Nucleus accumbens (tissue), 56 donors: Measurements from ENCODE around the gene DPH5.
"Not testable (repeated sequence)": the region's sequence is repeated elsewhere in the genome, so short reads cannot be mapped to it uniquely, and the experiment has no call there.

Source experiments
- DNase-seq, 56 donors: peaks; one replicate each; lab custom pipeline; 2025; lab: John Stamatoyannopoulos, UW

The DPH5 gene, protein sequence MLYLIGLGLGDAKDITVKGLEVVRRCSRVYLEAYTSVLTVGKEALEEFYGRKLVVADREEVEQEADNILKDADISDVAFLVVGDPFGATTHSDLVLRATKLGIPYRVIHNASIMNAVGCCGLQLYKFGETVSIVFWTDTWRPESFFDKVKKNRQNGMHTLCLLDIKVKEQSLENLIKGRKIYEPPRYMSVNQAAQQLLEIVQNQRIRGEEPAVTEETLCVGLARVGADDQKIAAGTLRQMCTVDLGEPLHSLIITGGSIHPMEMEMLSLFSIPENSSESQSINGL

DNA sequence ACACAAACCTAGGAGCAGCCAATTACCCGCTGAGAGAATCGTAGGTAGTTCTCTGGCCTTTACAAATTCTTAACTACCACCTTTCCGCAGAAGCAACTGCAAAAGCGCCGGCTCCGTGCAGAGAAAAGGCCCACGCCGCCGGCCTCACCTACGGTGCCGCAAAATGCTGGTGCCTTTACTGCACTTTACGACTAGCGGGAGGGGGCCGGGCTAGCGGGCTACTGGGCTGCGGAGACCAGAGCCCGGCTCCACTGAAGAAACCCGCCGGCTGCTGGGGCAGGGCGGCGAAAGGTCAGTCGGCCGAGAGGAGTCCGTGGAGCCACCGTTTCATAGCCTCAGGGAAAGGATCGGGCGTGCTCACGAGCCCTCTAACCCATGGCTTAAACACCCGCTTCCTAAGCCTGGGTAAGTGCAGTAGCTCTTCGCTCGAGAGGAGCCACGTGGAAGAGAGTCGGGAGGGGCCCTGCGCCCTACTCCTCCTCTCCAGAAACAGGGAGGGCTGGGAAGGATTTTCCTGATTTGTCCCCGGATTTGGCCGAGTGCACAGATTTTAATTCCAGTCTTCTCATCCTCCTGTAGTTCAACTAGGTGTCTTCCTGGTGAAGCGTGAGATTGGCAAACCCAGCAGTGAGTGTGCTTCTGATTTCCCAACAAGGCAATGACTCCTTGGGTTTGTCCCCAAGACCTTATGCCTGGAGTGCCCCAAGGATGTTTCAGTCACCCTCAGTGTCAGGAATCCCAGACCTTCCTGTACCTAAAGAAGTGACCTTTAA is at the start of gene DPH5:
TSS of gene DPH5 (minus strand) at position 128 of the 773 bp plus-strand sequence. CDS start 341 bp downstream, outside the sequence.
- peak in 55 of 56 donors; percentile 32 to 93 (median 83) for DNase-seq

- DNase-seq = no peak
These were observed 48.3 kb upstream of the DPH5 start for GRCh38 chr1:101073836-101074235.

GRCh38 chr1:101071470-101071891 is 45.9 kb upstream of the DPH5 start:
- no peak for DNase-seq

GRCh38 chr1:101069158-101069557 is 43.6 kb upstream of the DPH5 start:
- no peak for DNase-seq

DNA sequence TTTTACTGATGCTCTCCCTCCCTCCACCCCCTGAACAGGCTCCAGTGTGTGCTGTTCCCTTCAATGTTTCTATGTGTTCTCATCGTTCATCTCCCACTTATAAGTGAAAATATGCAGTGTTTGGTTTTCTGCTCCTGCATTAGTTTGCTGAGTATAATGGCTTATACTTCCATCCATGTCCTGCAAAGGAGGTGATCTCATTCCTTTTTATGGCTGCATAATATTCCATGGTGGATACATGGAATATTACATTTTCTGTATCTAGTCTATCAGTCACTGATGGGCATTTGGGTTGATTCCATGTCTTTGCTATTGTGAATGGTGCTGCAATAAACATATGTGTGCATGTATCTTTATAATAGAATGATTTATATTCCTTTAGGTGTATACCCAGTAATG is 41.4 kb upstream of the DPH5 start:
- not testable (repeated sequence) for DNase-seq

DNA sequence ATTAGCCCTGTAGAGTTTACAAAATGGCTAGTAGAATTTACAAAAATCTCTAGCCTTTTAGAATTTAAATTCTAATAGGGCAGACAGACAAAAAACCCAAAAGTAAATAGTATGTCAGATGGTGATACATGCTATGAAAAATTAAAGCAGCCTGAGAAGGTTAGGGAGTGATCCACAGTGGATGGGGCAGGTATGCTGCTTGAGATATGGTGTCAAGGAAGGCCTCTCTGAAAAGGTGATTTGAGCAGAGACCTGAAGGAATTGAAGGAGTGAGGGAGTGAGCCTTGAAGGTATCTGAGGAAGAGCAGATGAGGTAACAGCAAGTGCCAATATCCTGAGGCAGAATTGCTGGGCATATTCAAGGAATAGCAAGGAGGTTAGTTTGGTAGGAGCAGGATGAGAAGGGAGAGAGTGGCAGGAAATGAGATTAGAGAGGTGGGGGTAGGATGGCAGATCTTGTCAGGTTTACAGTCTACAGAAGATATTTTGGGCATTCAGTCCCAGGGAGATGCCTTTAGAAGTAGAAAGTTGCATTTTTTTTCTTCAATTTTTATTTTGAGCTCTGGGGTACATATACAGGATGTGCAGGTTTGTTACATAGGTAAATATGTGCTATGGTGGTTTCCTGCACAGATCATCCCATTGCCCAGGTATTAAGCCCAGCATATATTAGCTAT is 40.8 kb upstream of the DPH5 start:
- no peak for DNase-seq

DNA sequence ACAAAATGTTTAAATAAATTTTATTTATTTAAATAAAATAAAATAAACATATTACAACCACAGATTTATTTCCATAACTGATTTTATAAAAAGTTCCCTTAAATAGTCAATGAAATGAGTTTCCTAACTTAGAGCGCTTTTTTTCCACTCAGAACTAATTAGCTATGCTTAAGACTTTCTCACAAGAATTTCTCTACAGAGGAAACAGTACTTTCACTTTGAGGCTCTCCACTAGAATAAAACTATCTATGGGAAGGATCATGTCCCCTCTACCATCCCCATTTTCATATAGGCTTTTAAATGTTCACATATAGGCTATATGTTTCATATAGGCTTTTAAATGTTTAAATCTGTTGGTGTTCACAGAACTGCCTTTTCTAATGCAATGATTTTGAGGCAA is 40.0 kb upstream of the DPH5 start:
- DNase-seq = no peak

DNA sequence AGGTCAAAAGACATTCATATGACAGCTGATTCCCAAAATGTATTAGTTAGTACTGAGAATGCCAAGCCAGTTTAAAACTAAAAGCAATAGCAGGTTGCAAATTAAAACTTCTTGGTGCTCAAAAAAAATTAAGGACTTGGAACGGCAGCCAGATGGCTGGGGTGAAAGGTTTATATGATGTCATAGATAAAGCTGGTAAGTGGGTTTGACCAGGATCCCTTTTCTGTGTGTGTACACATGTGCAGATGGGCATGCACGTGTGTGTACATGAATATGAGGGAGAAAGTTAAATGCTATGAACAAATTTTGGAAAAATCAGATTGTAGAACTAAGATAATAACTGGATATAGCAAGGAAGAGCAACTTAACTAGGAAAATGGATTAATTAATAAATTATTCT is 39.1 kb upstream of the DPH5 start:
- DNase-seq = no peak

DNA sequence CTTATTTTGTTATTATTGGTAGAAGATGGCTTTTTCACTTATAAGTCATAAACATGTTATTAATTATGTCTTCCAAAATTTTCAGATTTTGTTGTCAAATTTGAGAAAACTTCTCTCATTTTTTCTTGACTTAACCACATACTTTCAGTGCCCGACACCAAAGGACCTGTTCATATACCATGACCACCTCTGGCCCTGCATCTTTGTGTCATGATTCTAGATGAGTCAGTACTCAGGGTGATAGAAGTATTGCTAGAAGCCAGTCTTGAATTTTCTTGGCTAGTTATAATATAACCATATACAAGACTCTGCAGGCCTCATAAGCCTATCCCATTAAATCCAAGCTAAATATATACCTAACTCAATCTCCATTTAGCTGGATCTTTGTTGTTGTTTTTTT is 35.4 kb upstream of the DPH5 start:
- no peak for DNase-seq

DNA sequence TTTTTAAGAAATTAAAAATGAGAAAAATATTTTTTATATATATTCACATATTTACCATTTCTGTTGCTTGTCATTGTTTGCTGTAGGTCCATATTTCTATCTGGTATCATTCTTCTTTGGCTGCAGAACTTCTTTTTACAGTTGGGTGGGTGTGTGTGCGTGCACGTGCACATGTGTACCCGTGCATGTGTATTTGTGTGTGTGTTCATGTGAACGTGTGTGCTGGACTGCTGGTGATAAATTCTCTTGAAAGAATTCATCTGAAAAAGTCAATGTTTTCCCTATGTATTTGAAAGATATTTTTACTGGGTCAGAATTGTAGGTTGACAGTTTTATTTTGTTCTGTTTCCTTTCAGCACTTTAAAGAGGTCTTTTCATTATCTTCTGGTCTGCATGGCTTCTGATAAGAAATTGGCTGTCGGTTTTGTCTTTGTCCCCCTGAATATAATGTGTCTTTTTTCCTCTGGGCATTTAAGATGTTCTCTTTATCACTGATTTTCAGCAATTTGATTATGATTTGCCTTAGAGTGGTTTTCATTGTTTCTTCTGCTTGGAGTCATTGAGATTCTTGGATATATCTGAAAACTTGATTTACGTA is 34.5 kb upstream of the DPH5 start:
- DNase-seq = no peak

GRCh38 chr1:101055623-101056022 is 30.0 kb upstream of the DPH5 start:
- no peak for DNase-seq

- no peak for DNase-seq
These were observed 26.4 kb upstream of the DPH5 start for GRCh38 chr1:101051688-101052638.

- DNase-seq = no peak
These were observed 25.3 kb upstream of the DPH5 start for GRCh38 chr1:101050869-101051268.

DNA sequence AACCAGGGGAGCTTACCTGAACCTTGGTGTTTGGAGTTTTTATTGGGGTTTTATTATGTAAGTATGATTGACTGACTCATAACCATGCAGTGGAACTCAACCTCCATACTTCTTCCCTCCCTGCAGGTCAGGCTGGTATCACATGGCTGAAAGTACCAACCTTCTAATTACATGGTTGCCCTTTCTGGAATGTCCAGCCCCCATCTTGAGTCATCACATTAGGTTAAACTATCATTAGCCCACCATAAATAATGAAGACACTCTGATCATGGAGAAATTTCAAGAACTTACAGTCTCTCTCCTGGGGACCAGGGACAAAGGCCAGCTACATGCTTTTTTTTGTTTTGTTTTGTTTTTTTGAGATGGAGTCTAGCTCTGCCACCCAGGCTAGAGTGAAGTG is 19.2 kb upstream of the DPH5 start:
- DNase-seq = no peak

- DNase-seq = no peak
These were observed 18.7 kb upstream of the DPH5 start for GRCh38 chr1:101044259-101044658.

- DNase-seq = no peak
These were observed 18.2 kb upstream of the DPH5 start for GRCh38 chr1:101043776-101044175.

GRCh38 chr1:101041300-101041699 is 15.7 kb upstream of the DPH5 start:
- DNase-seq = no peak

DNA sequence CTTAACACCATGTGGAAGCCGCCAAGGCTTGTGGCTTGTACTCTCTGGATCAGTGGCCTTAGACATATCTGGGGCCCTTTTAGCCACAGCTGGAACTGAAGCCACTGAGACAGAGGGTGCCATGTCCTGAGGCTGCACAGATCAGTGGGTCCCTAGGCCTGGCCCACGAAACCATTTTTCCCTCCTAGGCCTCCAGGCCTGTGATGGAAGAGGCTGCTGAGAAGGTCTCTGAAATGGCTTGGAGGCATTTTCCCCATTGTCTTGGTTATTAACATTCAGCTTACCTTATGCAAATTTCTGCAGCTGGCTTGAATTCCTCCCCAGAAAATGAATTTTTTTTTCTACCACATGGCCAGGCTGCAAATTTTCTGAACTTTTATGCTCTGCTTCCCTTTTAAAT is 15.1 kb upstream of the DPH5 start:
- no peak for DNase-seq

DNA sequence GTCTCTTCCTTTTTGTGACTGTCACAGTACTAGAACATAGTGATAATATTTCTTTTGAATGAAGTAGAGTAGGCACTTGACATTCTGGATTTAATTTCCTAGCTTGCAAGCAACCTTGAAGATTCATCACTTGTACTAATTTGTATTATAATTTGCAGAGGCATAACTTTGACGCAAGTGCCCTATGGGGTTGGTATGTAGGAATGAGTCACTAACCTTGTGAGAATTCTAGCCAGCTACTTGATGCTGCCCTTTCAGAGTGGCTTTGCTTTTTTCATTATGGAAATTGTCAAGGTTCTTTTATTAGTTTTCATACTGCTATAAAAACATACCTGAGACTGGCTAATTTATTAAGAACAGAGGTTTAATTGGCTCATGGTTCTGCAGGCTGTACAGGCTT is 13.7 kb upstream of the DPH5 start:
- DNase-seq = no peak

DNA sequence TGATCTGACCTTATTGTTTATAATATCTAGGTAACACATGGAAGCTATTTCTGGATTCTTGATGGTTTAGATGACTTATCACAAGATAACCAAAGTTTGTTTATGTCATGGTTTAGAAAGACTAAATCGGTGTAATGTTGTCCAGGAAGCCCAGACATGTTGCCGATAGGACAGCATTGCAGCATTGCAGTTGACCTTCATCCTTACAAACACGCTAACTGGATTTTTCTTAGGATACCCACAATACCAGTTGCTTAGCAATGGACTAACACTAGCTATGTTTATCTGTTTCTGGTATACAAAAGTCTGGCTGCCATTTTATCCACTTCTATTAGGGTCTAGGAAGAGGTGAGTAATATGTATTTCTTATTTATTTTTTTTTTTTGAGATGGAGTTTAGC is 11.7 kb upstream of the DPH5 start:
- DNase-seq = no peak
